HG03457 (cell line): ENCODE measurements around the gene HSF2.
"Not testable (repeated sequence)": the region's sequence is repeated elsewhere in the genome, so short reads cannot be mapped to it uniquely, and the experiment has no call there.

Experiments
- ATAC-seq: cut with Tn5 transposase; IDR thresholded peaks from one replicate; pipeline ENCODE4 v1.9.1; 2021; ENCODE audit warnings: moderate number of reproducible peaks; ENCODE audit not compliant: unreplicated experiment

HSF2 gene

DNA sequence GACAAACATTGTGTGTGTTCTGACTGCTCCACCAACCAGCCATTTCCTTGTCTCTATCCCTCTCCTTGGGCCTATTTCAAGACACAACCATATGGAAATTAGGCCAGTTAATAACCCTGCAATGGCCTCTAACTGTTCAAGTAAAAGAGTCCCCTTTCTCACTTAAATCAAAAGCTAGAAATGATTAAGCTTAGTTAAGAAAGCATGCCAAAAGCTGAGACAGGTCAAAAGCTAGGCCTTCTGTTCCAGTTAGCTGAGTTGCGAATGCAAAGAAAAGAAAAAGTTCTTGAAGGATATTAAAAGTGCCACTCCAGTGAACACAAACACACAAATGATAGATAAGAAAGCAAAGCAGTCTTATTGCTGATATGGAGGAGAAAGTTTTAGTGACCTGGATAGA, 49.6 kb downstream of the HSF2 start:
- no peak for ATAC-seq

DNA sequence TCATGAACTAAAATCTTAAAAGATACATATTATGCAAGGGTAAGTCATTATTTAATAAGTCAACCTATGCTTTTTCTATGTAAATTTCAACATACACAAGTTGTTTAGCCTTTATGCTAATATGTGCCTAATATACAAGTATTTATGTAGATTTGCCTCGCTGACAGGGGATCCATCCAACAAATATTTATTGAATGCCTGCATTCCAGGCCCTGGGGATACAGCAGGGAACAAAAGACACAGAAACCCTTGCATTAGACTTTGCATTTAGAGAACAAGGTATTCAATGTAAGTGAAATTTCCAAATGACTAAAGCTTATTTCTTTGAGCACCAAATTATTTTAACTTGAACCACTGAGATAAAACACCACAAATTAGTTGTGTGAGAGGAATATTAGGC, 53.1 kb downstream of the HSF2 start:
- ATAC-seq, result no peak

DNA sequence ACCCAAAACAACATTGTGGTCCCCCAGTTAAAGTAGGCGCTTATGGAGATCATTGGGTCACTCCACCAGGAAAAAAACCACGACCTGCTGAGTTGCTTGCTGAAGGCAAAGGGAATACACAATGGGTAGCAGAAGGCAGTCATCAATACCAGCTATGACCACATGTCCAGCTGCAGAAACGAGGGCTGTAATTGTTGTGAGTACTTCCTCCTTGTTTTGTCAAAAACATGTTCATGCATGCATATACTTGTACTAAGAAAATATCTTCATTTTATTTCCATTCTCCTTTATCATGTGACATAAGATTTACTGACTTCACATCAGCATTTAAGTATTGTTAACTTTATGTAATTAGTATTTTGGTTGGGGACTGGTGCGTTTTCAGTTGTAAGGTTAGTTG, 55.2 kb downstream of the HSF2 start:
- ATAC-seq, result no peak

DNA sequence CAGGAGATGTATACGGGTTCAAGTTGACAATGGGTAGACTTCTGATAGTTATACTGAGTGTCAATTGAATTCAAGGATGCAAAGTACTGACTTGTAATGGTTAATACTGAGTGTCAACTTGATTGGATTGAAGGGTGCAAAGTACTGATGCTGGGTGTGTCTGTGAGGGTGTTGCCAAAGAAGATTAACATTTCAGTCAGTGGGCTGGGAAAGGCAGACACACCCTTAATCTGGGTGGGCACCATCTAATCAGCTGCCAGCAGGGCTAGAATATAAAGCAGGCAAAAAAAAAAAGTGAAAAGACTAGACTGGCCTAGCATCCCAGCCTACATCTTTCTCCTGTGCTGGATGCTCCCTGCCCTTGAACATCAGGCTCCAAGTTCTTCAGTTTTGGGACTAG, 55.7 kb downstream of the HSF2 start:
- ATAC-seq, result not testable (repeated sequence)

DNA sequence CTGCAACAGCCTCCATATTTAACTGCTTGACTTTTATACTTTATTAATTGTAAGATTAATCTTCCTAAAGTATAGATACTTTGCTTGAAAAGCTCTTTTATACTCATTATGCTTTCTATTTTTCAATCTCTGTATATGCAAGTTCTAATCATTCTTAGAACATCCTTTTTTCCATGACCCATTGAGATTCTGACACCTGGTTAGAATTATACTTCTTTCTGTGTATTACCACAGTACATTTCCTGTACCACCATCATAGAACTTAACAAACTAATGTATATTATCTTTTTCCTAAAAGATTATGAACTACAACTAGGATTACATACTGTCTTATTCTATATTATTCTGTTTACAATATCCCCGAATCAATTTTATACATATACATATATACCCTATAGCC, 58.6 kb downstream of the HSF2 start:
- ATAC-seq, result no peak

DNA sequence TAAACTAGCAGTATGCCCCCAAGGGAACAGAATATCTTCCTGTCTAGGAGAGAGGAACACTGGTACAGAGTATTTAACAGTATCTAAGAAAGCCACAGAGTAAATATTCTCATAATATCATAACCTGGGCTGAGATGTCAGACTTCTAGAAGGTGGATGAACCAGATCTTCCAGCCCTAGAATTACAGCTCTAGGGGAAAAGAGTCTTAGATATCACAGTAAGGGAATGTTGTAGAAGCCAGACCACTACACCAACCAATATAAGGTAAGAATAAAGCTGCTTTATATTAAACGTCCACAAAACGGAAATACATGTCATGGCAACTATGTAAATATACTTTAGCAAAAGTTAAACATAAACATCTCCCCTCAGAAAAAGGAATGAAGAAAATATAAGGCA, 59.8 kb downstream of the HSF2 start:
- no peak for ATAC-seq

DNA sequence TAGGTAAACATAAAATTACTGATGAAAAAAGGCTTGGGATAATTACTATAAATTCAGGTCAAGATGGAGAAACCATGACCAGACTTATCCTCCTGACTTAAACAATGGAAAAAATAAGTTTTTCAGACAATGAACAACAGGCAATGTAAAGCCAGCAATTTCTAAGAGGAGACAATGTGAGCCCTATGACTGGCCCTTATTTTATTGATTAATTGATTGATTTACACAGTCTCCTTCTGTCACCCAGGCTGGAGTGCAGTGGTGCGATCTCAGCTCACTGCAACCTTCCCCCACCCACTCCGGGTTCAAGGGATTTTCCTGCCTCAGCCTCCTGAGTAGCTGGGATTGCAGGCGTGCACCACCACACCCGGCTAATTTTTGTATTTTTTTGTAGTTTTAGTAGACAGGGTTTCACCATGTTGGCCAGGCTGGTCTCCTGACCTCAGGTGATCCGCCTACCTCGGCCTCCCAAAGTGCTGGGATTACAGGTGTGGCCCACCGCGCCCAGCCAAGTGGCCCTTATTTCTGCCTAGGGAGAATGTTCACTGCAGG, 60.5 kb downstream of the HSF2 start:
- ATAC-seq, result not testable (repeated sequence)

DNA sequence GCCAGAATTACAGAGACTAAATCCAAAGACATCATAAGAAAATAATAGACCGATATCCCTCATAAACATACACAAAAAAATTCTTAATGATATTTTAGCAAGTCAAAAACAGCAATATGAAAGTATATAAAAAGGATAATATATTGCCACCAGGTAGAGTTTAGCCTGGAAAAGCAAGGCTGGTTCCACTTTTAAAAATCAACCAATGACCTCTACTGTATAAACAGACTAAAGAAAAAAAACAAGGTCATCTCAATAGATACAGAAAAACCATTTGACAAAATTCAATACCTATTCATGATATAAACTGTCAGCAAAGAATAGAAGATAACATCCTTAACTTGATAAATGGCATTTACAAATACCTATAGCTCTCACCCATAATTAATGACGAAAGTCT, 62.4 kb downstream of the HSF2 start:
- ATAC-seq, result no peak

DNA sequence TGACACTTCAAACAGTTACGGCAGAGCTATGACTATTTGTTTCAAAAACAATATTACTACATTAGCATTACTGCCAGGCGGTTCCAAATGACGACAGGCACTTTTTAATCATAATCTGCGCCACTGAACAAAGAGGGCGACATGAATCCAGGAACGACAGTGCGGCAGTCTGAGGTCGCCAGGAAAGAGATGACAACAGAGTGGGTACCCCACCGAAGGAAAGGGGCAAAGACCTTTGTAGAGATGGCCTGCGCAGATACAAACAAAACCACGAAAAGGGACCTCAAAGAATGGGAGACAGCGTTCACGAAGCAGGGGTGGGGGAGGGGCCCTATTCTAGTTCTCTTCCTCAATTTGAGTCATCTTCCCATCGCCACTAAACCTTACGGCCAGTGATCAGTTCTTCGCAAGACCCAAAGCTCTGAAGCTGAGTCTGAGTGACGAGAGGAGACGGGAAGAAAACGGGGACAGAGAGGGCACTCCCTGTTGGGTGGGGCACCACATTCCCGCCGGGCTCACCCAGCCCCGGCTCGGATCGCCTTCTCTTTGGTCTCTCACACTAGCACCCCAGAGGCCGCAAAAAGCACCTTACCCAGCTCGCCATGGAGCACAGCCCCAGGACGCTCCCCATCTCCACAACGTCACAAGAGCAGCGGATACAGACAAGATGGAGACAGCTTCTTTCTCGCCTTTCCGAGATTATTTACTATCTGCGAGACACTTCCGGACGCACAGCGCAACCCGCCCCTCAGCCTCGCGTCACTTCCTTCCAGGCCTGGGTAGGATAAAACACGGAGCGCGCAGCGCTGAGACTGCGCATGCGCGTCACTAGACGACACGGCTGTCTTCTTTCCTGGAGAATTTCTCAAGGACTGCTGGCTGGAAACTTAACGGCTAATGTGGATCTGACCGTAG, 71.9 kb downstream of the HSF2 start, which contains the start of gene SERINC1:
TSS of gene SERINC1 (minus strand) at position 701 of the 915 bp plus-strand sequence. CDS start at position 631, 70 bp downstream.
- ATAC-seq, result peak; percentile 99

DNA sequence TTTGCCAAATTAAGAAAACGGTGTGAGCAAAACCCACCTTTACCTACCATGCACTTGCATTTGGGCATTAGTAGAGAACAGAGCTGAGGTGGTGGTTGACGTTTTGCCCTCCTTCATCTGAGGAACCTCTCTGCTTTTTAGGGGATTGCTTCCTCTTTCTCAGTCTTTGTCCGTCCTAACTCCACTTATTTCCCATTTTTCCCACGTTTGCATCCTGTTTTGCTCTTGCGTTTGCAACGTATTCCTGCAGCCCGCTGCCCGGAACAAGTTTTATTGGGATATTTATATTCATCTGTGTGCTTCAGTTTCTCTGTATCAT, 72.5 kb downstream of the HSF2 start:
- ATAC-seq, result peak; percentile 44

DNA sequence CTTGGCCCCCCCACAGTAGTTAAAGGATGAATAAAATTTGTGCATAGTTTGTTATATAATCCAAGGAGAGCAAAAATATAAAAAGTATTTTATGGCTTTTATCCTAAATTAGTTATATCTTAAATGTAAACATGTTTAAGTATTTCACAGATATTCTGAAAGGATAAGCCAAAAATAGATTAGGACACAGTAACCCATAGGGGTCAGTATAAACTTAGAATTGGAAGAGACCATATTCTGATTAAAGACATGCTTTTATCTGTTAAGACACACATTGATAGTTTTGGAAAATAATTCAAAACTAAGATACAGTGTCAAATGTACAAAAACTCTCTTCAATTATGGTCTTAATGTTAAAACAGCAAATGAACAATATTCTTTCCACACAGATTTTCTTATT, 76.7 kb downstream of the HSF2 start:
- no peak for ATAC-seq

DNA sequence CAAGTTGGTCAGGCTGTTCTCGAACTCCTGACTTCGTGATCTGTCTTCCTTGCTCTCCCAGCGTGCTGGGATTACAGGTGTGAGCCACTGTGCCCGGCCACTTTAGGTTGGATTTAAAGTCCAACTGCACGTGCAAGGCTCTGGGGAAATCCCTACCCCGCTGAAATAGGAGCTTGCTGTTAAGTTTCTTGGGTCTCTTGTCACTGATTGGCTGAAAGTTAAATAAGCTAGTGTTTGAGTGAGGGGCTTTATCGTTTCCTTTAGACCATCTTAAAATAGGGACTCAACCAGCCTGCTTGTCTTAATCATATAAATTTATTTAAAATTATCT, 83.3 kb downstream of the HSF2 start:
- ATAC-seq, result no peak
